ENCODE results near the gene ETHE1. TPM values are rescaled to one million over a fixed set of nuclear protein-coding genes. Genes with fewer than 3 reads are reported as not detected.
A peak's percentile ranks its signal among the peaks of the same experiment; 100 is the strongest.

ETHE1 gene
- total RNA-seq, 2 donors from 2014 or later = 32.8 to 122 TPM

DNA sequence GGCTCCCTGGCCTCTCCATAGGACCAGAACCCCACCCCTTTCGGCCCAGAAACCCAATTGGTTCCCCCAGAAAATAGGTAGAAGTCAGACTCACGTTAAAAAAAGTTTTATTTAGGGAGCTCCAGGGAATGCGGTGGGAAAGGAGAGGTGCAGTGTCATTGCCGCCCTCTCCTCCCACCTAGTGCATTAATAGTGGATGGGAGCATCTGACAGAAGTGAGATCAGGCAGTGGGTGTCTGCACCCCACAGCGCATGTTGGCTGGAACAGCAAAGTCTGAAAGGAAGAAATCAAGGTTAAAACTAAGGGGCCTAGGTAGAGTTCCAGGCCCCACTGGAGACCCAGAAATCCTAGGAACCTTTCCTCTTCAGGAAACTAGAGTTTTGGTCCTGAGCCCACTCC is 20.4 kb downstream of the ETHE1 start:
- H3K27ac ChIP-seq = no peak overlapping the region
- H3K4me1 ChIP-seq (replicated peaks) = peaks cover 7% of the 10 kb centered on the region
- intact Hi-C loops (cut with DNase I) = no loop called here
- H3K36me3 ChIP-seq = no peaks in the 10 kb centered on the region
- WGBS = 89% methylated on average over 5 of the region's 5 CpGs
- TF ChIP-seq POLR2A (IDR thresholded peaks at IDR 0.05) (no peak), CTCF (IDR thresholded peaks at IDR 0.05) (no peak), POLR2AphosphoS5 (IDR thresholded peaks at IDR 0.05) (no peak)
- no peaks in the 10 kb centered on the region for H3K9me3 ChIP-seq
- no peak for DNase-seq (ENCODE audit: low spot score)
- H3K4me3 ChIP-seq = no peak overlapping the region
- no peaks in the 10 kb centered on the region for H3K27me3 ChIP-seq (replicated peaks; ENCODE audit: insufficient read depth)

- no peaks in the 10 kb centered on the region for H3K27me3 ChIP-seq (replicated peaks; ENCODE audit: insufficient read depth)
- no peak for DNase-seq (ENCODE audit: low spot score)
- peaks cover 9% of the 10 kb centered on the region for H3K4me1 ChIP-seq (replicated peaks)
- H3K9me3 ChIP-seq = no peaks in the 10 kb centered on the region
- no peak for TF ChIP-seq CTCF (IDR thresholded peaks at IDR 0.05)
- TF ChIP-seq POLR2AphosphoS5 (IDR thresholded peaks at IDR 0.05) = no peak
- TF ChIP-seq POLR2A (IDR thresholded peaks at IDR 0.05) = no peak
- H3K4me3 ChIP-seq = no peak overlapping the region
- no peak overlapping the region for H3K27ac ChIP-seq
- 94% methylated on average over 5 of the region's 5 CpGs for WGBS
- H3K36me3 ChIP-seq = no peaks in the 10 kb centered on the region
- intact Hi-C loops (cut with DNase I) = no loop called here
Measured at GRCh38 chr19:43505941-43506340, 21.1 kb downstream of the ETHE1 start.

GRCh38 chr19:43505186-43505456 is 21.9 kb downstream of the ETHE1 start:
- Histone ChIP-seq H3K36me3 (no peaks in the 10 kb centered on the region), H3K4me3 (peak overlapping the region in 1 of 2 donors; percentile 80), H3K27me3 (replicated peaks; ENCODE audit: insufficient read depth) (no peaks in the 10 kb centered on the region), H3K9me3 (no peaks in the 10 kb centered on the region), H3K4me1 (replicated peaks) (peaks cover 9% of the 10 kb centered on the region), H3K27ac (peak overlapping the region; percentile 93 to 99)
- no peak for DNase-seq (ENCODE audit: low spot score)
- no peak for TF ChIP-seq POLR2A (IDR thresholded peaks at IDR 0.05)
- TF ChIP-seq CTCF (IDR thresholded peaks at IDR 0.05) = no peak
- TF ChIP-seq POLR2AphosphoS5 (IDR thresholded peaks at IDR 0.05) = no peak
- 79% methylated on average over 3 of the region's 3 CpGs for WGBS
- intact Hi-C loops (cut with DNase I) = no loop called here

DNA sequence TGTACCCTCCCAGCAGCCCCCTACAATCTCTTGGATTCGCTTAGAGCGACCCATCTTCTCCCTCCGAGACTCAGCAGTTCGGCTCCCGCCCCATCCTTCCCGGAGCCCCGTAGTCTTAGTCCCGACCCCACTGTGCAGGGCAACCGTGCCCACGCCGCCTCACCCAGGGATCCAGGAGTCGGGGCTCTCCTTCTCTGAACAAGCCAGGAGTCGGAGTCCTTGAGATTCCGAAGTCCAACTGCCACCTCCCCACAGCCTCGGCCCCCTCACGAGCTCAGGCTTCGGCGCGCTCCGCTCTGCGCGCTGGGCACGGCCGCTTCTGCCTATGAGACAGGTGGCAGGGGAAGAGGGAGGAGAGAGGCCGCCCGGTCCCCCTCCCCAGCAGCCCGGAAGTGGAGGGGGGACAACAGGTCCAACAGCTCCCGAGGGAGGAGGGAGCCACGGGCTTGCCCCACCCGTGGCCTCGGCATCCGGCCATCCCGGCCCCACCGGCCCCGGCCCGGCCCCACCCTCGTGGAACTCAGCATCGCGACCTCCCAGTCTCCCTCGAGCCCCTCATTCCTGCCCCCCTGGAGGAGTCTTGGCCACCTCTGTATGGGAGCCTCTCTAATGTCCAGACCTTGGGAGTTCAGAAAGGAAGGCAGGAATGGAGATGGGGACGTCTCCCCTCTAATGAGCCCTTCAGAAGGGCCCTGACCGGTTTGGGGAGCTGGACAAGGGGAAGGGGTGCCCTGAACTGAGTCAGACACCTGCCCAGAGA is 22.4 kb downstream of the ETHE1 start, which contains the start of gene PHLDB3:
Gene PHLDB3, minus strand, starts transcription at position 321 of the 760 bp plus-strand sequence. CDS start 628 bp downstream, outside the sequence.
- no peaks in the 10 kb centered on the region for H3K36me3 ChIP-seq
- H3K9me3 ChIP-seq = no peaks in the 10 kb centered on the region
- peak within 1 kb of the TSS; percentile 52 to 80 for H3K4me3 ChIP-seq
- peak; percentile 43 for TF ChIP-seq POLR2AphosphoS5 (IDR thresholded peaks at IDR 0.05)
- TF ChIP-seq POLR2A (IDR thresholded peaks at IDR 0.05) = peak; percentile 51
- TF ChIP-seq CTCF (IDR thresholded peaks at IDR 0.05) = no peak
- 1% methylated on average over 42 of the region's 42 CpGs for WGBS
- peak; percentile 70 for DNase-seq (ENCODE audit: low spot score)
- H3K27me3 ChIP-seq (replicated peaks; ENCODE audit: insufficient read depth) = no peaks in the 10 kb centered on the region
- H3K27ac ChIP-seq = peak within 1 kb of the TSS; percentile 93 to 99
- intact Hi-C loops (cut with DNase I) = loop anchor here (5.0 kb wide), 1 partner anchor 42 kb away; no protein-coding TSS in a partner anchor
- peaks cover 9% of the 10 kb centered on the region for H3K4me1 ChIP-seq (replicated peaks)
